ENCODE results near the gene CHTF18.

The CHTF18 gene

GRCh38 chr16:776824-777223 lies 11.6 kb upstream of the CHTF18 start:
- no peak for DNase-seq

GRCh38 chr16:777826-778225 lies 10.6 kb upstream of the CHTF18 start:
- no peak for DNase-seq

GRCh38 chr16:778447-778846 lies 10.0 kb upstream of the CHTF18 start:
- no peak for DNase-seq

- no peak for DNase-seq
These were observed 9.4 kb upstream of the CHTF18 start for GRCh38 chr16:778909-779527.

- DNase-seq = no peak
These were observed 8.9 kb upstream of the CHTF18 start for GRCh38 chr16:779561-779960.

GRCh38 chr16:780296-780695 lies 8.1 kb upstream of the CHTF18 start:
- no peak for DNase-seq

- no peak for DNase-seq
These were observed 6.9 kb upstream of the CHTF18 start for GRCh38 chr16:781346-782010.

GRCh38 chr16:782258-782657 lies 6.2 kb upstream of the CHTF18 start:
- DNase-seq = no peak

GRCh38 chr16:782766-783403 lies 5.5 kb upstream of the CHTF18 start:
- no peak for DNase-seq

- DNase-seq = no peak
These were observed 4.8 kb upstream of the CHTF18 start for GRCh38 chr16:783404-784161.

- DNase-seq = no peak
These were observed 4.0 kb upstream of the CHTF18 start for GRCh38 chr16:784431-784830.

- peak; percentile 62 for DNase-seq
These were observed 2.6 kb upstream of the CHTF18 start for GRCh38 chr16:785563-786535.

- no peak for DNase-seq
These were observed 976 bp upstream of the CHTF18 start for GRCh38 chr16:787321-787966.

- no peak for DNase-seq
These were observed 432 bp upstream of the CHTF18 start, which contains the start of gene RPUSD1 for GRCh38 chr16:787978-788398. RPUSD1 (minus strand) TSS chr16:788381; CDS start chr16:787737, 644 bp downstream.

- no peak for DNase-seq
These were observed 901 bp downstream of the CHTF18 start for GRCh38 chr16:789191-789850.

GRCh38 chr16:790086-790485 lies 1.7 kb downstream of the CHTF18 start:
- no peak for DNase-seq

GRCh38 chr16:791131-791530 lies 2.7 kb downstream of the CHTF18 start:
- DNase-seq = no peak

GRCh38 chr16:792221-792995 lies 4.0 kb downstream of the CHTF18 start:
- no peak for DNase-seq

- no peak for DNase-seq
These were observed 5.0 kb downstream of the CHTF18 start for GRCh38 chr16:793414-793813.

Data from effector CD8-positive, alpha-beta T cell (primary cell).